HepG2 (cell line): ENCODE results near the gene MFSD11. TPM values are rescaled to one million over a fixed set of nuclear protein-coding genes. Genes with fewer than 3 reads are reported as not detected.

ENCODE experiments used
- CEBPB ChIP-seq: IDR thresholded peaks from 2 replicates; pipeline ENCODE4 v1.6.1; 2011; ENCODE audit warnings: low read depth, low read length, improper control_type of control experiment, borderline replicate concordance
- ERF ChIP-seq: IDR thresholded peaks from 2 replicates; pipeline ENCODE4 v1.6.1; 2018; ENCODE audit warnings: missing biosample characterization, missing genetic modification reagents
- ESRRA ChIP-seq: sonication (generic); formaldehyde crosslinking; IDR thresholded peaks from 2 replicates; pipeline ENCODE4 v1.5.1; 2020; ENCODE audit warnings: mild to moderate bottlenecking, low read depth, missing genetic modification reagents
- ETV5 ChIP-seq: IDR thresholded peaks from 2 replicates; pipeline ENCODE4 v1.6.1; 2018; ENCODE audit warnings: missing biosample characterization, missing genetic modification reagents, inconsistent platforms, borderline replicate concordance
- KDM2A ChIP-seq: sonication (generic); formaldehyde crosslinking; IDR thresholded peaks from 2 replicates; pipeline ENCODE4 v1.4.0; 2020; ENCODE audit warnings: low read depth, missing genetic modification reagents, borderline replicate concordance
- MAZ ChIP-seq, 2 experiments: sonication (generic) in 1 of 2; formaldehyde crosslinking in 1 of 2; IDR thresholded peaks; 2 replicates each; pipeline versions ENCODE4 v1.5.0 to v1.6.1; 2012 to 2020; ENCODE audit warnings: low read depth in 2 of 2, mild to moderate bottlenecking in 2 of 2, borderline replicate concordance in 1 of 2, improper control_type of control experiment in 1 of 2, low read length in 1 of 2, missing genetic modification reagents in 1 of 2, moderate library complexity in 1 of 2
- REL ChIP-seq: sonication (generic); formaldehyde crosslinking; conservative IDR thresholded peaks from 2 replicates; pipeline ENCODE4 v1.8.0; 2022; ENCODE audit warnings: mild to moderate bottlenecking, missing genetic modification reagents, moderate library complexity
- RXRB ChIP-seq: IDR thresholded peaks from 2 replicates; pipeline ENCODE4 v1.6.1; 2016; ENCODE audit warnings: borderline replicate concordance, missing genetic modification reagents, missing compliant biosample characterization
- ZMYM3 ChIP-seq: sonication (generic); formaldehyde crosslinking; IDR thresholded peaks from 2 replicates; pipeline ENCODE4 v1.5.1; 2020; ENCODE audit warnings: mild to moderate bottlenecking, missing genetic modification reagents
- ZNF350 ChIP-seq: sonication (generic); formaldehyde crosslinking; IDR thresholded peaks from 2 replicates; pipeline ENCODE4 v1.4.0; 2020; ENCODE audit warnings: mild to moderate bottlenecking, low read depth, missing genetic modification reagents, borderline replicate concordance
- ZSCAN30 ChIP-seq: sonication (generic); formaldehyde crosslinking; IDR thresholded peaks from 2 replicates; pipeline ENCODE4 v1.5.0; 2020; ENCODE audit warnings: mild to moderate bottlenecking, missing genetic modification reagents
- polyA plus RNA-seq, 8 experiments: library from polyadenylated mRNA; depleted of rRNA in 3 of 8; stranded (reverse) in 7 of 8; unstranded in 1 of 8; fragments of >200 nt; fragmentation: Illumina TruSeq in 4 of 8; extraction: Trizol in 4 of 8; gene quantifications; 2 replicates each; pipeline versions ENCODE4 v1.2.1 to v1.2.3, GENCODE V29; 2011 to 2016; ENCODE audit warnings: low read depth in 4 of 8, missing spikeins in 1 of 8, mixed read lengths in 1 of 8; ENCODE audit not compliant: insufficient read depth in 1 of 8
- total RNA-seq, 5 experiments: library from RNA; depleted of rRNA; stranded (reverse); fragments of >200 nt; fragmentation: Illumina TruSeq; extraction: Trizol; gene quantifications; 2 replicates each; pipeline ENCODE4 v1.2.3, GENCODE V29; 2016; ENCODE audit warnings: low read depth in 1 of 5
- TF ChIP-seq, protein P1 (sequence below): sonication (generic); formaldehyde crosslinking; IDR thresholded peaks from 2 replicates; pipeline ENCODE4 v1.4.0; 2020; ENCODE audit warnings: mild to moderate bottlenecking, missing genetic modification reagents
- TF ChIP-seq, protein P2 (sequence below): sonication (generic); formaldehyde crosslinking; IDR thresholded peaks from 2 replicates; pipeline ENCODE4 v1.4.0; 2020; ENCODE audit warnings: mild to moderate bottlenecking, missing genetic modification reagents
- TF ChIP-seq, protein P3 (sequence below): sonication (generic); formaldehyde crosslinking; IDR thresholded peaks from 2 replicates; pipeline ENCODE4 v1.5.1; 2020; ENCODE audit warnings: mild to moderate bottlenecking, missing genetic modification reagents, borderline replicate concordance
- TF ChIP-seq, protein P4 (sequence below): sonication (generic); formaldehyde crosslinking; IDR thresholded peaks from 2 replicates; pipeline ENCODE4 v1.4.0; 2020; ENCODE audit warnings: missing genetic modification reagents

Gene MFSD11
- total and polyA plus RNA-seq, 2 of the 13 experiments (the other 11 are each of a cell fraction or from before 2014, with no cell fraction given) = 26.1 to 36.3 TPM

DNA sequence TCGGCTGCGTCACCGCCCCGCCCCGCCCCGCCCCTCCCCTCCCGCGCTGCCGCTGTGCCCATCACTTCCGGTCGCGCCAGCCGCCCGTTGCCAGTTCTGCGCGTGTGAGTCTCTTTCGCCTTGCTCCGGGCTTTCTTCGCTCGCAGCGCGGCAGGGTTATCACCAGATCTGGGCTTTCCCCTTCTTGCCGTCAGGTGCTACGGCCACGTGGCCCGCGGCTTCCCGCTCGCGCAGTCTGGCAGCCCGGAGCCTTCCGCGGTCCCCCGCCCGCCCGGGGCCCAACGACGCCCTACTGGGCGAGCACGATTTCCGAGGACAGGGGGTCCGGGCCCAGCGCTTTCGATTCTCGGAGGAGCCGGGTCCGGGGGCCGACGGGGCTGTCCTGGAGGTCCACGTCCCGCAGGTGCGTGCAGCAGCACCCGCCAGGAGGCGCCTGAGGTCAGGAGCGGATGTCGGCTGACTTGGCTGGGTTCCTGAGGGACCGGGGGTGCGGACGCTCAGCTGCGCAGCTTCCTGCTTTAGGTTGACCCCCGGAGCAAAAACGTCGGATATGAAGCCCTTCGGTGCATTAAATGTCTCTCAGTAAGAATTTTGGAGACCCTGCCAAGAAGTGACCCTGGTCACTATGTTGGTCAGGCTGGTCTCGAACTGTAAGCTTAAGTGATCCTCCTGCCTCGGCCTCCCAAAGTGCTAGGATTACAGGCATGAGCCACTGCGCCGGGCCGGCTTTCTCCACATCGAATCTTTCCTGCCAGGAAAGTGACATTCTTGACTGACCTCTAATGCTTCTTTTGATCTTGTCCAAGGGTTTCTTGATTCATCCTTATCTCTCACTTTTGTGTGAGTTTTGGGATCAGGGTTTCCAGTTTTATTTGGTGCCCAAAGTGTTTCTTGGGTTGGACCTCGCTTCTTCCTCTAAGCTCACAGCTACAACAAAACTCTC, 10.9 kb upstream of the MFSD11 start, which contains the start of gene METTL23 (continued):
- TF ChIP-seq, protein P1, sequence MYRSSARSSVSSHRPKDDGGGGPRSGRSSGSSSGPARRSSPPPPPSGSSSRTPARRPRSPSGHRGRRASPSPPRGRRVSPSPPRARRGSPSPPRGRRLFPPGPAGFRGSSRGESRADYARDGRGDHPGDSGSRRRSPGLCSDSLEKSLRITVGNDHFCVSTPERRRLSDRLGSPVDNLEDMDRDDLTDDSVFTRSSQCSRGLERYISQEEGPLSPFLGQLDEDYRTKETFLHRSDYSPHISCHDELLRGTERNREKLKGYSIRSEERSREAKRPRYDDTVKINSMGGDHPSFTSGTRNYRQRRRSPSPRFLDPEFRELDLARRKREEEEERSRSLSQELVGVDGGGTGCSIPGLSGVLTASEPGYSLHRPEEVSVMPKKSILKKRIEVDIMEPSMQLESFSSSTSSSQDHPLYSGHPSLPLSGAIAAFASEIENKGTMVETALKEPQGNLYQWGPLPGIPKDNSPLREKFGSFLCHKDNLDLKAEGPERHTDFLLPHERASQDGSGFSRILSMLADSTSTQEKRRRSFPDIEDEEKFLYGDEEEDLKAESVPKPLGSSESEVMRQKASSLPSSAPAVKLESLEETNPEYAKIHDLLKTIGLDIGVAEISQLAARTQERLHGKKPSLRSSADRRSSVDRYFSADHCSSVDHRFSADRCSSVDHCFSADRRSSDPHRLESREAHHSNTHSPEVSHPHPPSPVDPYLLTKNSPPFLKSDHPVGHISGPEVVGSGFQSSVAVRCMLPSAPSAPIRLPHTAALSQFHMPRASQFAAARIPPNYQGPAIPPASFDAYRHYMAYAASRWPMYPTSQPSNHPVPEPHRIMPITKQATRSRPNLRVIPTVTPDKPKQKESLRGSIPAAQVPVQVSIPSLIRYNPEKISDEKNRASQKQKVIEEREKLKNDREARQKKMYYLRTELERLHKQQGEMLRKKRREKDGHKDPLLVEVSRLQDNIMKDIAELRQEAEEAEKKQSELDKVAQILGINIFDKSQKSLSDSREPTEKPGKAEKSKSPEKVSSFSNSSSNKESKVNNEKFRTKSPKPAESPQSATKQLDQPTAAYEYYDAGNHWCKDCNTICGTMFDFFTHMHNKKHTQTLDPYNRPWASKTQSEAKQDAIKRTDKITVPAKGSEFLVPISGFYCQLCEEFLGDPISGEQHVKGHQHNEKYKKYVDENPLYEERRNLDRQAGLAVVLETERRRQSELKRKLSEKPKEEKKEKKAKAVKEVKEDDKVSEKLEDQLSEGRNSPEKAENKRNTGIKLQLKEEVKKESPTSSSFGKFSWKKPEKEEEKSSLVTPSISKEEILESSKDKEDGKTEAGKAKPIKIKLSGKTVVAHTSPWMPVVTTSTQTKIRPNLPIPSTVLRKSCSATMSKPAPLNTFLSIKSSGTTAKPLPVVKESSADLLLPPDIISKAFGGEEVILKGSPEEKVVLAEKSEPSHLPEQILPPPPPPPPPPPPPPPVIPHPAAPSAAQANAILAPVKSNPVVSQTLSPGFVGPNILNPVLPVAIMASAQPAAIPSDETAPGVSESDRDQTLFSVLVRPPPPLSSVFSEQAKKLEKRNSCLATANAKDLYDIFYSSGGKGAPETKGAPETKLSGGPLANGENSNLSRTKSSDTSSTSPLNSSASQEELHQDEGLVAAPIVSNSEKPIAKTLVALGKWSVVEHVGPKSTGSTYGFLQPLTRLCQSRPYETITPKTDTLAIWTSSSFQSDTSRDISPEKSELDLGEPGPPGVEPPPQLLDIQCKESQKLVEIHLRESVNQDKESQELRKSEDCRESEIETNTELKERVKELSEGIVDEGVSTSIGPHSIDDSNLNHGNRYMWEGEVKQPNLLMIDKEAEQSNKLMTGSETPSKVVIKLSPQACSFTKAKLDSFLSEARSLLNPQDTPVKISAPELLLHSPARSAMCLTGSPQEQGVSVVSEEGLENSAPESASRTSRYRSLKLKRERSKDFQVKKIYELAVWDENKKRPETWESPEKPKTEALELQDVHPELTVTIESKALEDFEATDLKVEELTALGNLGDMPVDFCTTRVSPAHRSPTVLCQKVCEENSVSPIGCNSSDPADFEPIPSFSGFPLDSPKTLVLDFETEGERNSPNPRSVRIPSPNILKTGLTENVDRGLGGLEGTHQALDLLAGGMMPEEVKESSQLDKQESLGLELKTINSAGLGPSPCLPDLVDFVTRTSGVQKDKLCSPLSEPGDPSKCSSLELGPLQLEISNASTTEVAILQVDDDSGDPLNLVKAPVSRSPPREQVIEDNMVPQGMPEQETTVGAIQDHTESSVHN = no peak
- TF ChIP-seq KDM2A (CRISPR knock-in tag) = peak; percentile 71
- TF ChIP-seq RXRB (CRISPR knock-in tag) = peak; percentile 21; the same call in 1 of the 2 replicates
- no peak for TF ChIP-seq CEBPB
- TF ChIP-seq ETV5 = peak; percentile 76; the same call in 1 of the 2 replicates
- TF ChIP-seq ERF (CRISPR knock-in tag) = peak; percentile 92
- TF ChIP-seq MAZ (IDR thresholded peaks at IDR 0.05; ENCODE audit: borderline replicate concordance, low read depth, low read length) = no peak
- TF ChIP-seq MAZ (CRISPR knock-in tag; IDR thresholded peaks at IDR 0.05; ENCODE audit: low read depth) = peak; percentile 5; the same call in 1 of the 2 replicates
- TF ChIP-seq, protein P2, sequence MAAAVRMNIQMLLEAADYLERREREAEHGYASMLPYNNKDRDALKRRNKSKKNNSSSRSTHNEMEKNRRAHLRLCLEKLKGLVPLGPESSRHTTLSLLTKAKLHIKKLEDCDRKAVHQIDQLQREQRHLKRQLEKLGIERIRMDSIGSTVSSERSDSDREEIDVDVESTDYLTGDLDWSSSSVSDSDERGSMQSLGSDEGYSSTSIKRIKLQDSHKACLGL (CRISPR knock-in tag) = peak; percentile 48; the same call in 1 of the 2 replicates
- TF ChIP-seq, protein P3, sequence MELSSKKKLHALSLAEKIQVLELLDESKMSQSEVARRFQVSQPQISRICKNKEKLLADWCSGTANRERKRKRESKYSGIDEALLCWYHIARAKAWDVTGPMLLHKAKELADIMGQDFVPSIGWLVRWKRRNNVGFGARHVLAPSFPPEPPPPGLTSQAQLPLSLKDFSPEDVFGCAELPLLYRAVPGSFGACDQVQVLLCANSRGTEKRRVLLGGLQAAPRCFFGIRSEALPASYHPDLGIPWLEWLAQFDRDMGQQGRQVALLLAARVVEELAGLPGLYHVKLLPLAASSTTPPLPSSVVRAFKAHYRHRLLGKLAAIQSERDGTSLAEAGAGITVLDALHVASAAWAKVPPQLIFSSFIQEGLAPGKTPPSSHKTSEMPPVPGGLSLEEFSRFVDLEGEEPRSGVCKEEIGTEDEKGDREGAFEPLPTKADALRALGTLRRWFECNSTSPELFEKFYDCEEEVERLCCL = peak; percentile 90; the same call in 1 of the 2 replicates
- TF ChIP-seq, protein P4, sequence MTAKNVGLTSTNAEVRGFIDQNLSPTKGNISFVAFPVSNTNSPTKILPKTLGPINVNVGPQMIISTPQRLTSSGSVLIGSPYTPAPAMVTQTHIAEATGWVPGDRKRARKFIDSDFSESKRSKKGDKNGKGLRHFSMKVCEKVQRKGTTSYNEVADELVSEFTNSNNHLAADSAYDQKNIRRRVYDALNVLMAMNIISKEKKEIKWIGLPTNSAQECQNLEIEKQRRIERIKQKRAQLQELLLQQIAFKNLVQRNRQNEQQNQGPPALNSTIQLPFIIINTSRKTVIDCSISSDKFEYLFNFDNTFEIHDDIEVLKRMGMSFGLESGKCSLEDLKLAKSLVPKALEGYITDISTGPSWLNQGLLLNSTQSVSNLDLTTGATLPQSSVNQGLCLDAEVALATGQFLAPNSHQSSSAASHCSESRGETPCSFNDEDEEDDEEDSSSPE (CRISPR knock-in tag) = peak; percentile 70
- peak; percentile 98 for TF ChIP-seq REL (CRISPR knock-in tag)
- peak; percentile 52; the same call in 1 of the 2 replicates for TF ChIP-seq ESRRA (CRISPR knock-in tag)
- TF ChIP-seq ZSCAN30 = peak; percentile 6; the same call in 1 of the 2 replicates
- peak; percentile 86 for TF ChIP-seq ZNF350
- peak; percentile 67; the same call in 1 of the 2 replicates for TF ChIP-seq ZMYM3 (CRISPR knock-in tag)
